Thyroid gland (tissue), 4 donors: ENCODE data around the gene ZNF668. TPM values are rescaled to one million over a fixed set of nuclear protein-coding genes. Genes with fewer than 3 reads are reported as not detected.

Experiments
- DNase-seq, 2 donors: peaks; one replicate each; pipeline ENCODE4 v3.0.0-alpha.2; 2019
- H3K27ac ChIP-seq, 3 donors: fragments of 200-600 bp; sonication (generic); 1 replicate in 2 of 3; 2 replicates in 1 of 3; pipeline ENCODE4 v1.5.1; 2016 to 2019; ENCODE audit warnings: mild to moderate bottlenecking in 1 of 3, moderate library complexity in 1 of 3
- H3K27me3 ChIP-seq: fragments of 200-600 bp; sonication (generic); one replicate; pipeline ENCODE4 v1.5.1; 2019
- H3K36me3 ChIP-seq, 2 donors: fragments of 200-600 bp; sonication (generic); one replicate each; pipeline ENCODE4 v1.5.1; 2016 to 2019
- H3K4me1 ChIP-seq, 2 donors: fragments of 200-600 bp; sonication (generic); one replicate each; pipeline ENCODE4 v1.5.1; 2017 to 2019
- H3K4me3 ChIP-seq, 3 donors: fragments of 200-600 bp; sonication (generic); replicated peaks in 1 of 3; 1 replicate in 2 of 3; 2 replicates in 1 of 3; pipeline ENCODE4 v1.5.1; 2016; ENCODE audit warnings: mild to moderate bottlenecking in 1 of 3
- H3K9me3 ChIP-seq: fragments of 200-600 bp; sonication (generic); one replicate; pipeline ENCODE4 v1.5.1; 2017
- CTCF ChIP-seq, 6 experiments: fragments of 200-600 bp in 3 of 6; fragments of 450-650 bp in 3 of 6; sonication (generic) in 3 of 6; IDR thresholded peaks; one replicate each; pipeline ENCODE4 v1.5.1; 2016 to 2019; ENCODE audit warnings: antibody characterized with exemption in 6 of 6, mild to moderate bottlenecking in 2 of 6, inconsistent platforms in 1 of 6, moderate library complexity in 1 of 6
- POLR2A ChIP-seq, 2 donors: fragments of 450-650 bp; IDR thresholded peaks; one replicate each; pipeline ENCODE4 v1.6.1; 2017; ENCODE audit warnings: antibody characterized with exemption in 2 of 2, mild to moderate bottlenecking in 2 of 2, moderate library complexity in 1 of 2
- WGBS, 2 donors: methylation state at CpG; one replicate each; pipeline ENCODE4 v1.1.5; 2017; 5-methylcytosine and 5-hydroxymethylcytosine counted together
- intact Hi-C: fragments of 100-400 bp; cut with DNase I; formaldehyde crosslinking; loops from one replicate; pipeline ENCODE4 v1.15.1; 2023
- total RNA-seq, 4 donors: library from RNA; depleted of rRNA; stranded (reverse); fragments of >200 nt; gene quantifications; one replicate each; pipeline ENCODE4 v1.2.3, GENCODE V29; 2016

Gene ZNF668
- 10 to 100 TPM in 3 of 4 donors, 1 to 10 TPM in 1; 9.0 to 15.2 (median 11.9) TPM for total RNA-seq

GRCh38 chr16:31073970-31074813 lies at the start of gene ZNF668, which contains the start of gene ZNF646:
ZNF668 (minus strand) TSS chr16:31074240; CDS start chr16:31064459, 9,781 bp downstream.
ZNF646 (plus strand) TSS chr16:31074422; CDS start chr16:31076325, 1,903 bp downstream.
- WGBS, 2 donors, result 1% methylated on average over 34 to 35 of the region's 48 CpGs
- Histone ChIP-seq H3K4me1 (peaks cover 19 to 24% of the 10 kb centered on the region in 2 donors), H3K9me3 (no peaks in the 10 kb centered on the region), H3K4me3 (peak within 1 kb of the TSS; percentile 89 to 99 (median 95)), H3K36me3 (peaks cover 25 to 29% of the 10 kb centered on the region in 2 donors), H3K27me3 (no peaks in the 10 kb centered on the region), H3K27ac (peak within 1 kb of the TSS; percentile 75 to 93 (median 84))
- intact Hi-C loops, result no loop called here
- peak in 1 of 6 experiments; percentile 17 for TF ChIP-seq CTCF (IDR thresholded peaks at IDR 0.05)
- TF ChIP-seq POLR2A (IDR thresholded peaks at IDR 0.05), result peak in 1 of 2 donors; percentile 65
- DNase-seq, result peak; percentile 99

GRCh38 chr16:31120129-31120528 lies 46.1 kb upstream of the ZNF668 start:
- Histone ChIP-seq H3K36me3 (peaks cover 31 to 36% of the 10 kb centered on the region in 2 donors), H3K27me3 (no peaks in the 10 kb centered on the region), H3K4me1 (peaks cover 19% of the 10 kb centered on the region in 2 donors), H3K9me3 (no peaks in the 10 kb centered on the region), H3K27ac (peak overlapping the region in 1 of 3 donors; percentile 84), H3K4me3 (no peak overlapping the region)
- peak; percentile 59 to 73 for DNase-seq
- WGBS, 2 donors, result 83 to 89% methylated on average over 16 of the region's 16 CpGs
- intact Hi-C loops, result no loop called here
- TF ChIP-seq CTCF (IDR thresholded peaks at IDR 0.05), result no peak
- no peak for TF ChIP-seq POLR2A (IDR thresholded peaks at IDR 0.05)

GRCh38 chr16:31118223-31119155 lies 44.4 kb upstream of the ZNF668 start:
- TF ChIP-seq POLR2A (IDR thresholded peaks at IDR 0.05), result no peak
- no peak for TF ChIP-seq CTCF (IDR thresholded peaks at IDR 0.05)
- 62 to 64% methylated on average over 9 of the region's 9 CpGs for WGBS, 2 donors
- DNase-seq, result no peak
- intact Hi-C loops, result no loop called here
- H3K27ac ChIP-seq, result peak overlapping the region; percentile 84 to 96 (median 88)
- peaks cover 31 to 36% of the 10 kb centered on the region in 2 donors for H3K36me3 ChIP-seq
- H3K4me3 ChIP-seq, result peak overlapping the region in 2 of 3 donors; percentile 42 to 80
- H3K9me3 ChIP-seq, result no peaks in the 10 kb centered on the region
- H3K4me1 ChIP-seq, result peaks cover 19% of the 10 kb centered on the region in 2 donors
- H3K27me3 ChIP-seq, result no peaks in the 10 kb centered on the region

- intact Hi-C loops, result no loop called here
- Histone ChIP-seq H3K9me3 (no peaks in the 10 kb centered on the region), H3K27ac (peak within 1 kb of the TSS; percentile 84 to 96 (median 88)), H3K36me3 (peaks cover 28 to 33% of the 10 kb centered on the region in 2 donors), H3K27me3 (no peaks in the 10 kb centered on the region), H3K4me3 (peak within 1 kb of the TSS in 2 of 3 donors; percentile 66 to 80), H3K4me1 (peaks cover 19% of the 10 kb centered on the region in 2 donors)
- 0% methylated on average over 26 to 27 of the region's 68 CpGs for WGBS, 2 donors
- peak; percentile 99 for DNase-seq
- TF ChIP-seq CTCF (IDR thresholded peaks at IDR 0.05), result no peak
- TF ChIP-seq POLR2A (IDR thresholded peaks at IDR 0.05), result peak; percentile 63 to 89
These were observed 43.6 kb upstream of the ZNF668 start, which contains the start of gene KAT8 for GRCh38 chr16:31117384-31118222. KAT8 (plus strand) TSS chr16:31117664; CDS start chr16:31117682, 18 bp downstream.
